Upper lobe of left lung (tissue), 6 donors: ENCODE results near the gene GOLPH3. TPM values are rescaled to one million over a fixed set of nuclear protein-coding genes. Genes with fewer than 3 reads are reported as not detected.
A peak's percentile ranks its signal among the peaks of the same experiment; 100 is the strongest.
"Not testable (repeated sequence)": the region's sequence is repeated elsewhere in the genome, so short reads cannot be mapped to it uniquely, and the experiment has no call there.

Experiments
- ATAC-seq, 2 donors: fragments of 200-7000 bp; cut with Tn5 transposase; one replicate each; pipeline ENCODE4 v1.9.1; 2022; ENCODE audit warnings: mild to moderate bottlenecking in 2 of 2, moderate library complexity in 2 of 2; ENCODE audit not compliant: low FRiP score in 2 of 2
- DNase-seq, 2 donors: peaks; one replicate each; pipeline ENCODE4 v3.0.0-alpha.2; 2019 to 2020
- H3K27ac ChIP-seq, 4 donors: fragments of 200-600 bp; sonication (generic); one replicate each; pipeline ENCODE4 v1.5.1; 2016 to 2019
- H3K27me3 ChIP-seq, 4 donors: fragments of 200-600 bp; sonication (generic); one replicate each; pipeline ENCODE4 v1.5.1; 2017 to 2019
- H3K36me3 ChIP-seq, 4 donors: fragments of 200-600 bp; sonication (generic); one replicate each; pipeline ENCODE4 v1.5.1; 2016 to 2019
- H3K4me1 ChIP-seq, 4 donors: fragments of 200-600 bp; sonication (generic); one replicate each; pipeline ENCODE4 v1.5.1; 2018 to 2019
- H3K4me3 ChIP-seq, 4 donors: fragments of 200-600 bp; sonication (generic); one replicate each; pipeline ENCODE4 v1.5.1; 2017 to 2019; ENCODE audit warnings: mild to moderate bottlenecking in 2 of 4, moderate library complexity in 1 of 4
- H3K9me3 ChIP-seq, 4 donors: fragments of 200-600 bp; sonication (generic); one replicate each; pipeline ENCODE4 v1.5.1; 2018 to 2019
- CTCF ChIP-seq, 6 experiments: fragments of 450-650 bp in 4 of 6; fragments of 200-600 bp in 2 of 6; sonication (generic) in 2 of 6; IDR thresholded peaks; one replicate each; pipeline ENCODE4 v1.5.1; 2016 to 2019; ENCODE audit warnings: antibody characterized with exemption in 6 of 6
- EP300 ChIP-seq, 4 donors: sonication (generic); formaldehyde crosslinking; IDR thresholded peaks; one replicate each; pipeline ENCODE4 v1.5.1; 2017; ENCODE audit warnings: antibody characterized with exemption in 4 of 4, control low read depth in 2 of 4
- POLR2A ChIP-seq, 4 donors: fragments of 450-650 bp; IDR thresholded peaks; one replicate each; pipeline ENCODE4 v1.5.1; 2016 to 2017; ENCODE audit warnings: antibody characterized with exemption in 4 of 4, mild to moderate bottlenecking in 2 of 4
- POLR2AphosphoS5 ChIP-seq, 2 donors: sonication (generic); formaldehyde crosslinking; IDR thresholded peaks; one replicate each; pipeline ENCODE4 v1.5.1; 2017; ENCODE audit warnings: antibody characterized with exemption in 2 of 2
- WGBS, 2 donors: methylation state at CpG; one replicate each; pipeline ENCODE4 v1.1.5; 2017 to 2018; 5-methylcytosine and 5-hydroxymethylcytosine counted together
- total RNA-seq, 6 donors: library from RNA; depleted of rRNA in 4 of 6; stranded (reverse); fragments of >200 nt in 4 of 6; gene quantifications; one replicate each; pipeline versions ENCODE4 v1.1.0 to v1.2.1, GENCODE V29; 2016 to 2021
- donor health status: DM: no; HTN: no; CAD: no; lungs with moderate emphysema.
- donor health status: DM: no; HTN: yes; CAD: no; lungs with severe emphysema.

GOLPH3 gene
- total RNA-seq, result 100 to 1,000 TPM in 5 of 6 donors, 10 to 100 TPM in 1; 90.1 to 127 (median 123) TPM

- DNase-seq, result peak; percentile 96 to 98
- no peaks in the 10 kb centered on the region for H3K9me3 ChIP-seq
- H3K4me3 ChIP-seq, result peak within 1 kb of the TSS; percentile 51 to 91 (median 76)
- peak; percentile 95 to 96 for ATAC-seq
- peak in 1 of 2 donors; percentile 98 for TF ChIP-seq POLR2AphosphoS5 (IDR thresholded peaks at IDR 0.05)
- peak; percentile 53 to 99 (median 96) for TF ChIP-seq POLR2A (IDR thresholded peaks at IDR 0.05)
- peak in 5 of 6 experiments; percentile 24 to 71 (median 45) for TF ChIP-seq CTCF (IDR thresholded peaks at IDR 0.05)
- peak in 1 of 4 donors; percentile 50 for TF ChIP-seq EP300 (IDR thresholded peaks at IDR 0.05)
- peaks cover 0 to 24% (median under 1%) of the 10 kb centered on the region in 4 donors for H3K36me3 ChIP-seq
- peaks cover 23 to 43% (median 37%) of the 10 kb centered on the region in 4 donors for H3K4me1 ChIP-seq
- H3K27ac ChIP-seq, result peak within 1 kb of the TSS; percentile 98 to 100 (median 100)
- H3K27me3 ChIP-seq, result no peaks in the 10 kb centered on the region
- 0 to 1% methylated on average over 30 to 39 of the region's 85 CpGs for WGBS, 2 donors
These were observed at the start of gene GOLPH3 for GRCh38 chr5:32174011-32174870. GOLPH3 (minus strand) TSS chr5:32174319; CDS start chr5:32174034, 285 bp downstream.

- 71 to 73% methylated on average over 5 of the region's 5 CpGs for WGBS, 2 donors
- Histone ChIP-seq H3K4me3 (no peak overlapping the region), H3K27me3 (no peaks in the 10 kb centered on the region), H3K27ac (peak overlapping the region; percentile 16 to 61 (median 37)), H3K36me3 (peaks cover 0 to 3% (median 0%) of the 10 kb centered on the region in 4 donors), H3K4me1 (peaks cover 0 to 22% (median 10%) of the 10 kb centered on the region in 4 donors), H3K9me3 (no peaks in the 10 kb centered on the region)
- ATAC-seq (peak; percentile 5 to 68), DNase-seq (no peak)
- TF ChIP-seq CTCF (IDR thresholded peaks at IDR 0.05), result no peak
- TF ChIP-seq POLR2AphosphoS5 (IDR thresholded peaks at IDR 0.05), result no peak
- TF ChIP-seq EP300 (IDR thresholded peaks at IDR 0.05), result peak in 1 of 4 donors; percentile 2
- TF ChIP-seq POLR2A (IDR thresholded peaks at IDR 0.05), result no peak
These were observed 48.8 kb upstream of the GOLPH3 start for GRCh38 chr5:32222723-32223470.

GRCh38 chr5:32217886-32218396, 43.8 kb upstream of the GOLPH3 start:
- no peaks in the 10 kb centered on the region for H3K36me3 ChIP-seq
- no peak for TF ChIP-seq EP300 (IDR thresholded peaks at IDR 0.05)
- TF ChIP-seq POLR2A (IDR thresholded peaks at IDR 0.05), result no peak
- TF ChIP-seq POLR2AphosphoS5 (IDR thresholded peaks at IDR 0.05), result no peak
- TF ChIP-seq CTCF (IDR thresholded peaks at IDR 0.05), result no peak
- H3K4me1 ChIP-seq, result peaks cover 0 to 7% (median 4%) of the 10 kb centered on the region in 4 donors
- H3K27me3 ChIP-seq, result no peaks in the 10 kb centered on the region
- 52 to 64% methylated on average over 12 of the region's 12 CpGs for WGBS, 2 donors
- ATAC-seq, result peak in 1 of 2 donors; percentile 29
- no peak for DNase-seq
- H3K27ac ChIP-seq, result no peak overlapping the region
- H3K9me3 ChIP-seq, result no peaks in the 10 kb centered on the region
- no peak overlapping the region for H3K4me3 ChIP-seq

- 89 to 92% methylated on average over 1 of the region's 1 CpG for WGBS, 2 donors
- not testable (repeated sequence) for DNase-seq, ATAC-seq, H3K36me3 ChIP-seq, H3K27ac ChIP-seq, H3K9me3 ChIP-seq, H3K27me3 ChIP-seq, H3K4me1 ChIP-seq, H3K4me3 ChIP-seq
These were observed 40.2 kb upstream of the GOLPH3 start for GRCh38 chr5:32214344-32214743.

- Histone ChIP-seq H3K4me3 (no peak overlapping the region), H3K27me3 (no peaks in the 10 kb centered on the region), H3K9me3 (no peaks in the 10 kb centered on the region), H3K27ac (no peak overlapping the region), H3K36me3 (no peaks in the 10 kb centered on the region), H3K4me1 (peaks cover 0 to 7% (median 5%) of the 10 kb centered on the region in 4 donors)
- no peak for ATAC-seq
- no peak for DNase-seq
- 88 to 93% methylated on average over 3 of the region's 3 CpGs for WGBS, 2 donors
- TF ChIP-seq EP300 (IDR thresholded peaks at IDR 0.05) (no peak), POLR2AphosphoS5 (IDR thresholded peaks at IDR 0.05) (no peak), CTCF (IDR thresholded peaks at IDR 0.05) (no peak), POLR2A (IDR thresholded peaks at IDR 0.05) (no peak)
These were observed 36.0 kb upstream of the GOLPH3 start for GRCh38 chr5:32210151-32210550.

GRCh38 chr5:32208837-32209236, 34.7 kb upstream of the GOLPH3 start:
- H3K4me1 ChIP-seq, ATAC-seq, H3K27ac ChIP-seq, H3K9me3 ChIP-seq, H3K4me3 ChIP-seq, DNase-seq, H3K36me3 ChIP-seq, H3K27me3 ChIP-seq: not testable (repeated sequence)
- WGBS, 2 donors, result no CpG with 5 or more reads among the region's 31 CpGs
